Measurements from ENCODE around the gene SPANXA1.
"Not testable (repeated sequence)": the region's sequence is repeated elsewhere in the genome, so short reads cannot be mapped to it uniquely, and the experiment has no call there.

Gene SPANXA1, protein sequence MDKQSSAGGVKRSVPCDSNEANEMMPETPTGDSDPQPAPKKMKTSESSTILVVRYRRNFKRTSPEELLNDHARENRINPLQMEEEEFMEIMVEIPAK

GRCh38 chrX:141584638-141585037 is at the start of gene SPANXA1:
Gene SPANXA1, minus strand, starts transcription at chrX:141584738. Its CDS starts 60 bp downstream, at chrX:141584678.
- H3K36me3 ChIP-seq (ENCODE audit: insufficient read depth, low read length); H3K79me2 ChIP-seq (ENCODE audit: control insufficient read depth, insufficient read depth, low read length, unreplicated experiment); H3K27ac ChIP-seq (ENCODE audit: low read depth, low read length); H3K4me1 ChIP-seq (ENCODE audit: control insufficient read depth, insufficient read depth, low read length, unreplicated experiment); H3K4me3 ChIP-seq (ENCODE audit: low read depth, low read length); H3K27me3 ChIP-seq (ENCODE audit: insufficient read depth, low read length); H2AFZ ChIP-seq (ENCODE audit: low read length, unreplicated experiment): not testable (repeated sequence)

- Histone ChIP-seq H3K79me2 (ENCODE audit: control insufficient read depth, insufficient read depth, low read length, unreplicated experiment) (no peaks in the 10 kb centered on the region), H2AFZ (ENCODE audit: low read length, unreplicated experiment) (no peak overlapping the region), H3K27me3 (ENCODE audit: insufficient read depth, low read length) (no peaks in the 10 kb centered on the region), H3K27ac (ENCODE audit: low read depth, low read length) (no peak overlapping the region), H3K36me3 (ENCODE audit: insufficient read depth, low read length) (no peaks in the 10 kb centered on the region), H3K4me3 (ENCODE audit: low read depth, low read length) (no peak overlapping the region), H3K4me1 (ENCODE audit: control insufficient read depth, insufficient read depth, low read length, unreplicated experiment) (no peaks in the 10 kb centered on the region)
These were observed 47.6 kb upstream of the SPANXA1 start for GRCh38 chrX:141632124-141632523.

DNA sequence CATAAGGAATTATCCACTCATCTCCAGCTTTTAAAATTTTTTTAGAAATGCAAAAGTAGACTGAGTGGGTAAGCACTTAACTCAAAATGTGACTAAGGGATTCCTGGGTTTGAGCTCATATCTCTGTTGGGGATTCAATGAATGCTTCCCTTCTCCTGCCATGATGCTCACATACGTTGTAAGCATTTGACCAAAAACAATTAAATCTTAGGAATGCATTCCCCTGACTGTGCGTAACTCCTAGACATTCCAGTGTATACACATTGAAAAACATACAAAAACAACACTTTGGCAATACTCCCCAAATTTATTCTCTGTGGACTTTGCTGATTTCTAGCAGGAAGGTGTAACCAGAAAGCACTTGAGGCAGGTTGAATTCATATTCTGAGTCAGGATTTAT is 34.8 kb upstream of the SPANXA1 start:
- no peaks in the 10 kb centered on the region for H3K79me2 ChIP-seq (ENCODE audit: control insufficient read depth, insufficient read depth, low read length, unreplicated experiment)
- H3K4me1 ChIP-seq (ENCODE audit: control insufficient read depth, insufficient read depth, low read length, unreplicated experiment), result no peaks in the 10 kb centered on the region
- no peak overlapping the region for H2AFZ ChIP-seq (ENCODE audit: low read length, unreplicated experiment)
- no peaks in the 10 kb centered on the region for H3K27me3 ChIP-seq (ENCODE audit: insufficient read depth, low read length)
- H3K27ac ChIP-seq (ENCODE audit: low read depth, low read length), result no peak overlapping the region
- H3K36me3 ChIP-seq (ENCODE audit: insufficient read depth, low read length), result no peaks in the 10 kb centered on the region
- no peak overlapping the region for H3K4me3 ChIP-seq (ENCODE audit: low read depth, low read length)

- Histone ChIP-seq H3K4me3 (ENCODE audit: low read depth, low read length) (no peak overlapping the region), H3K79me2 (ENCODE audit: control insufficient read depth, insufficient read depth, low read length, unreplicated experiment) (no peaks in the 10 kb centered on the region), H3K27me3 (ENCODE audit: insufficient read depth, low read length) (no peaks in the 10 kb centered on the region), H3K36me3 (ENCODE audit: insufficient read depth, low read length) (no peaks in the 10 kb centered on the region), H2AFZ (ENCODE audit: low read length, unreplicated experiment) (no peak overlapping the region), H3K27ac (ENCODE audit: low read depth, low read length) (no peak overlapping the region), H3K4me1 (ENCODE audit: control insufficient read depth, insufficient read depth, low read length, unreplicated experiment) (no peaks in the 10 kb centered on the region)
These were observed 24.6 kb upstream of the SPANXA1 start for GRCh38 chrX:141609111-141609510.

- H3K4me3 ChIP-seq (ENCODE audit: low read depth, low read length); H3K79me2 ChIP-seq (ENCODE audit: control insufficient read depth, insufficient read depth, low read length, unreplicated experiment); H2AFZ ChIP-seq (ENCODE audit: low read length, unreplicated experiment); H3K4me1 ChIP-seq (ENCODE audit: control insufficient read depth, insufficient read depth, low read length, unreplicated experiment); H3K36me3 ChIP-seq (ENCODE audit: insufficient read depth, low read length); H3K27me3 ChIP-seq (ENCODE audit: insufficient read depth, low read length); H3K27ac ChIP-seq (ENCODE audit: low read depth, low read length): not testable (repeated sequence)
These were observed 4.9 kb upstream of the SPANXA1 start, which contains the start of gene SPANXA2 for GRCh38 chrX:141589408-141589807. Gene SPANXA2, plus strand, starts transcription at chrX:141589708. Its CDS starts 60 bp downstream, at chrX:141589768.

- not testable (repeated sequence) for H2AFZ ChIP-seq (ENCODE audit: low read length, unreplicated experiment); H3K79me2 ChIP-seq (ENCODE audit: control insufficient read depth, insufficient read depth, low read length, unreplicated experiment); H3K36me3 ChIP-seq (ENCODE audit: insufficient read depth, low read length); H3K27me3 ChIP-seq (ENCODE audit: insufficient read depth, low read length); H3K27ac ChIP-seq (ENCODE audit: low read depth, low read length); H3K4me3 ChIP-seq (ENCODE audit: low read depth, low read length); H3K4me1 ChIP-seq (ENCODE audit: control insufficient read depth, insufficient read depth, low read length, unreplicated experiment)
These were observed 42.0 kb downstream of the SPANXA1 start for GRCh38 chrX:141542551-141542950.
